ENCODE data around the gene ELMO1. TPM values are rescaled to one million over a fixed set of nuclear protein-coding genes. Genes with fewer than 3 reads are reported as not detected.

The ELMO1 gene
- total and polyA plus RNA-seq, 2 of the 13 experiments (the other 11 are each of a cell fraction or from before 2014, with no cell fraction given): 0.11 to 0.17 TPM

DNA sequence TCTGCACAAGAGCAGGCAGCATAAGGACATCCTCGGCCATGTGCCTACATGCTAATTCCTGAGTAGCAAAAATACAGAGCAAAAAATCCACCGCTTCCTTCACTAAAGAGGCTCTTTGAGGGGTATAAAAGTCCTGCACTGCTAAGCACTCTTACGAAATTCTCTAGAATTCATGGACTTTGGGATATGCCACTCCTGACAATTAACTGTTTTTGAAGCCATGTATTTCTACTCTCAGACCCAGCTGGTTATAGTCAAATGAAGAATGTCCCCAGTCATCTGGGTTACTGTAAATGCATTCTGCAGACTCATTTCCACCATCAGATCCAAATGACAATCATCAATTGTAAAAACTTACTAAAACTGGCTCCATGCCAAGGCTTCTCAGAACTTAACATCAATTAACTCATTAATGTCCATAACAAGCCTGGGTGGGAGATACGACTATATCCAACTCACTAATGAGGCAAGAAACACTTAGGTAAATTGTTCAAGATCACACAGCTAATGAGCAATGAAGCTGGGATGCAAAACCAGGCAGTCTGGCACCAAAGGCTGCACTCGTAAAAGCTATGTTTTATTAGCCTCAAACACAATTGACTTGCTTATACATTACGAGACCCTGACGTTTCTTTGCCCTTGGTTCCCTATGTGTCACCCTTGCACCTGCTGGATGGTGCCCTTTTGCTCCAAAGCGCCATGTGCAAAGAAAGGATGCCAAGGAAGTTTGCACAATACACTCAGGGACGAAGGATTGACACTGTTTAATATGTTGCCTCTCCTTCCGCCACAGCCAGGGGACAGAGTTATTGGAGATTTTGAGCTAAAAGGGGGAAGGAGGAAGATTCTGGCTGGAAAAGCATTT, 250.4 kb downstream of the ELMO1 start (continued):
- TF ChIP-seq PBX2 (CRISPR knock-in tag; IDR thresholded peaks at IDR 0.05) (no peak), ZFP37 (CRISPR knock-in tag; IDR thresholded peaks at IDR 0.05; ENCODE audit: borderline replicate concordance) (no peak), TBX3 (IDR thresholded peaks at IDR 0.05; ENCODE audit: borderline replicate concordance) (no peak), CBX2 (IDR thresholded peaks at IDR 0.05; ENCODE audit: low read depth, low read length) (no peak), CBX2 (CRISPR knock-in tag; IDR thresholded peaks at IDR 0.05; ENCODE audit: low read depth) (no peak), KDM4B (CRISPR knock-in tag; IDR thresholded peaks at IDR 0.05) (no peak), NFYB (CRISPR knock-in tag; IDR thresholded peaks at IDR 0.05) (no peak), ZNF784 (CRISPR knock-in tag; IDR thresholded peaks at IDR 0.05; ENCODE audit: borderline replicate concordance) (no peak), ZBTB42 (CRISPR knock-in tag; IDR thresholded peaks at IDR 0.05) (no peak), STAT6 (CRISPR knock-in tag; IDR thresholded peaks at IDR 0.05; ENCODE audit: borderline replicate concordance) (no peak), ZNF775 (CRISPR knock-in tag; IDR thresholded peaks at IDR 0.05; ENCODE audit: borderline replicate concordance) (no peak), HMGXB3 (CRISPR knock-in tag; IDR thresholded peaks at IDR 0.05; ENCODE audit: borderline replicate concordance) (no peak), ZSCAN9 (CRISPR knock-in tag; IDR thresholded peaks at IDR 0.05; ENCODE audit: borderline replicate concordance) (no peak), SIN3B (IDR thresholded peaks at IDR 0.05; ENCODE audit: low read length) (no peak), ZNF704 (CRISPR knock-in tag; IDR thresholded peaks at IDR 0.05; ENCODE audit: borderline replicate concordance) (no peak), FLYWCH1 (CRISPR knock-in tag; IDR thresholded peaks at IDR 0.05) (no peak), SMARCC2 (IDR thresholded peaks at IDR 0.05) (no peak), KDM1A (CRISPR knock-in tag; IDR thresholded peaks at IDR 0.05) (no peak), ZNF841 (CRISPR knock-in tag; IDR thresholded peaks at IDR 0.05; ENCODE audit: borderline replicate concordance) (no peak), ZNF432 (CRISPR knock-in tag; IDR thresholded peaks at IDR 0.05; ENCODE audit: borderline replicate concordance) (no peak)

Data from HepG2 (cell line).